Measurements from ENCODE around the gene PDZRN3. TPM values are rescaled to one million over a fixed set of nuclear protein-coding genes. Genes with fewer than 3 reads are reported as not detected.
A peak's percentile ranks its signal among the peaks of the same experiment; 100 is the strongest.

PDZRN3 gene
- total and polyA plus RNA-seq, 7 donors, result 2.5 to 39.3 (median 16.0) TPM

DNA sequence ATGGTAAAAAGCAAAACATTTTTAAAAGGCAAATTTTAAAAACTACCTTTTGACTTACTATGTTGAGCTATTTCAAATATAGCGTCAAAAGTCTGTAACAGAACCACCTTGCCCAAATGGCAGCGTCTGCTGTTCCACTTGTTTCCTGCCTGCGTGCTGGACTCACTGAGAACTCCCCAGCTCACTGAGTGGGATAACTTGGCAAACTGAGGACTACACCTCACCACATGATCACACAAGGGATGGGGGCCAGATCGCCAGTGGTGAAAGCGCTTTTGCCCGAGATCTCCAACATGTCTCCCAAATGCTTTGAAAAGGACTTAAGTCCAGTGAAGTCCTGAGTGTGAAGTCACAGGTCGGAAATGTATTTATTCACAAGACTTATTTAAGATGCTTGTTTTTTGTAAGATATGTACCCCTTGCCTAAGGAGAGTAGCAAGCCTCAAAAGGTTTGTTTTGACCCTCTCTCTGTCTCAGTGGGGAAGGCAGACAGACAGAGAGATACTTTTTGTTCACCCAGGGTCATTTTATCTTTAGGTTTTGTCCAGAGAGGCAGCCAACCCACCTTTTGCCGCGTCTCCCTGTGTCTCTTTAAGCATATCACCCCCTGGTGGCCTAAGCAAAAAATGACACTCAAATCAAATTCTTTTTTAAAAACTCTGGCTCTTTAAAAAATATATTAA lies 192.6 kb downstream of the PDZRN3 start:
- 43 to 56% (median 47%) methylated on average over 9 of the region's 9 CpGs for WGBS, 3 donors
- Histone ChIP-seq H3K36me3 (ENCODE audit: insufficient read depth in 1 of 2, low read depth in 1 of 2) (no peaks in the 10 kb centered on the region), H3K27ac (no peak overlapping the region), H3K27me3 (ENCODE audit: insufficient read depth in 3 of 3, low read length in 2 of 3) (no peaks in the 10 kb centered on the region), H3K9me3 (no peaks in the 10 kb centered on the region), H3K4me3 (no peak overlapping the region), H3K4me1 (peaks cover 36% of the 10 kb centered on the region)
- intact Hi-C loops (cut with DNase I), result loop anchor here in 1 of 2 donors (5.0 kb wide), 1 partner anchor 330 kb away; no protein-coding TSS in a partner anchor
- DNase-seq, result no peak
- TF ChIP-seq, protein P1, sequence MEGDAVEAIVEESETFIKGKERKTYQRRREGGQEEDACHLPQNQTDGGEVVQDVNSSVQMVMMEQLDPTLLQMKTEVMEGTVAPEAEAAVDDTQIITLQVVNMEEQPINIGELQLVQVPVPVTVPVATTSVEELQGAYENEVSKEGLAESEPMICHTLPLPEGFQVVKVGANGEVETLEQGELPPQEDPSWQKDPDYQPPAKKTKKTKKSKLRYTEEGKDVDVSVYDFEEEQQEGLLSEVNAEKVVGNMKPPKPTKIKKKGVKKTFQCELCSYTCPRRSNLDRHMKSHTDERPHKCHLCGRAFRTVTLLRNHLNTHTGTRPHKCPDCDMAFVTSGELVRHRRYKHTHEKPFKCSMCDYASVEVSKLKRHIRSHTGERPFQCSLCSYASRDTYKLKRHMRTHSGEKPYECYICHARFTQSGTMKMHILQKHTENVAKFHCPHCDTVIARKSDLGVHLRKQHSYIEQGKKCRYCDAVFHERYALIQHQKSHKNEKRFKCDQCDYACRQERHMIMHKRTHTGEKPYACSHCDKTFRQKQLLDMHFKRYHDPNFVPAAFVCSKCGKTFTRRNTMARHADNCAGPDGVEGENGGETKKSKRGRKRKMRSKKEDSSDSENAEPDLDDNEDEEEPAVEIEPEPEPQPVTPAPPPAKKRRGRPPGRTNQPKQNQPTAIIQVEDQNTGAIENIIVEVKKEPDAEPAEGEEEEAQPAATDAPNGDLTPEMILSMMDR (IDR thresholded peaks at IDR 0.05), result peak; percentile 69
- ATAC-seq, result peak in 3 of 4 donors; percentile 36 to 73 (median 58)

DNA sequence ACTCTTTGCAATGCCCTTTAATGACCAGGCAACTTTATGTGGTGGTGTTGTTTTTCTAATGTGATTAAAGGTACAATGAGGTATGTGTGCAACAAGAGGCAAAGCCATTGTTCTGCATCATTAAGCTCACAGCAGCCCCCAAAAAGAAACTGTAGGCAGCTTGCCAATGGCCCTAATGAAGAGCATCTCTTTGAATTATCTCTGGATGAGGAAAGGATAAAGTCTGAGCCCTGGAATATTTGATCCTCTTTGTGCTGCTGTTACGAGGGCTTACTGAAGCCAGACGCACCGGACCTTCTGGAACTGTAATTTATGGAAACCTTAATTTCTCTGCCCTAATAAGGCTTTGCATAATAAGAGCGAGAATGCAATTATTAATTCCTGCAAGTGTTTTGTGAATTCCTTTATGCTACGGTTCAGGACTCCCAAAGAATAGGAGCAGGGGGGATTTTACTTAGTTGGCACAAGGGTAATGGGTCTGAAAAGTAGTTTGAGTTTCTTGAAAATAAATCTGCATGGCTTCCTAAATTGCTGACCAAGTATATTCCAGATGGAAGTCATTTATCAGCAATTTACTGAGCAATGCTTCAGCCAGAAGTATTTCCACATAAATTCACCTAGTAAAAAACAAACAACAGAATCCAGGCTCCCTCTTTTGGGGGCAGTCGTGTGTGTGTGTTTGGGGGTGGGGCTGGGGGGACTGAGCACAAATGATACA lies 193.4 kb downstream of the PDZRN3 start:
- intact Hi-C loops (cut with DNase I), result loop anchor here (2.0 to 5.0 kb wide), 2 partner anchors 329 to 331 kb away; no protein-coding TSS in a partner anchor
- Histone ChIP-seq H3K4me1 (peaks cover 44% of the 10 kb centered on the region), H3K36me3 (ENCODE audit: insufficient read depth in 1 of 2, low read depth in 1 of 2) (no peaks in the 10 kb centered on the region), H3K27me3 (ENCODE audit: insufficient read depth in 3 of 3, low read length in 2 of 3) (no peaks in the 10 kb centered on the region), H3K27ac (no peak overlapping the region), H3K4me3 (no peak overlapping the region), H3K9me3 (no peaks in the 10 kb centered on the region)
- 62 to 72% (median 69%) methylated on average over 6 of the region's 6 CpGs for WGBS, 3 donors
- ATAC-seq (no peak), DNase-seq (no peak)
- TF ChIP-seq, protein P1 (IDR thresholded peaks at IDR 0.05), result no peak

DNA sequence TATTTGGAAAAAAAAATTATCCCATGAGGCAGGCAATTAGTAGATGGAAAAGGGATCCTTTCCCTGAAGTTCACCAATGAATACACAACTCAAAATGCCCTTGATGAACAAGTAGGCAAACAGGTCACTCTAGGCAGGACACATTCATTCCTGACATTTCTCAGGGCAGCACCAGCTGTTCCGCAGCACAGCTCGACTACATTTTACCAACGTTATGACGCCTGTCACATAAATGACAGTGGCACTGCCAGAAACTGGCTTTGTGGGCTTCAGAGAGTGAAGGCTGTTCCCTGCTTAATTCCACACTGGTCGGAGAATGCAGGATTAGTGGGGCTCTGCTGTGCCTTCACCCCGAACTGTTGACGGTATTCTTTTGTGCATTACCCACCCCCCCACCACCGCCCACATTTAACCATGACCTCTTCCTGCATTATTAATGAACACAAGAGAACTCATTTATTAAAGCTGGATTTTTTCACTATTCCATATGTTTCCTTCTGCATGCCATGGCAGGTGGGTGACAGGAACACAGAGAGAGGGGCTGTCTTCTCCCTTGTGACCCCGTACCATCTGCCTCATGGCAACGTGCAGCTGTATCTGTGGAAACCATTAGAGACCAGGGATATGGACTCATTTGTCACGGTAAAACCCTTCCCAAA lies 197.6 kb downstream of the PDZRN3 start:
- Histone ChIP-seq H3K36me3 (ENCODE audit: insufficient read depth in 1 of 2, low read depth in 1 of 2) (no peaks in the 10 kb centered on the region), H3K4me3 (no peak overlapping the region), H3K4me1 (peaks cover 25% of the 10 kb centered on the region), H3K27me3 (ENCODE audit: insufficient read depth in 3 of 3, low read length in 2 of 3) (no peaks in the 10 kb centered on the region), H3K27ac (no peak overlapping the region), H3K9me3 (no peaks in the 10 kb centered on the region)
- ATAC-seq (peak; percentile 80 to 85 (median 81)), DNase-seq (no peak)
- intact Hi-C loops (cut with DNase I), result no loop called here
- TF ChIP-seq, protein P1 (IDR thresholded peaks at IDR 0.05), result no peak
- 31 to 40% (median 36%) methylated on average over 11 of the region's 11 CpGs for WGBS, 3 donors

DNA sequence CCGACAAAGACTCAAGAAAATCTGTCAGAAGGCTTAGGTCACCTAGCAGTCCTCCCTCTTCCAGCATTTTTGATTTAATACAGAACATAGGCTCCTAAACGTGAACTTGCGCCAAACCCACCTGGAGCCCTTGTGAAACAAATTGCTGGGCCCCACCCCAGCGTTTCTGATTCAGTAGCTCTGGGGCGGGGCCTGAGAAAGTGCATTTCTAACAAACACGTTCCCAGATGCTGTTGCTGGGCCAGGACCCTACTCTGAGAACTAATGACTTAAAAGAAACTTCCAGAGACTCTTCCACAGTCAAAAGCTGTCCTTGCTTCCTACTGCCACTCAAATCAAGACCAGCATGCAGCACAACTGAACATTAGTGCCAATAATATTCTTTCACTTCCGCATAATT lies 198.1 kb downstream of the PDZRN3 start:
- peak in 2 of 4 donors; percentile 5 to 23 for ATAC-seq
- Histone ChIP-seq H3K36me3 (ENCODE audit: insufficient read depth in 1 of 2, low read depth in 1 of 2) (no peaks in the 10 kb centered on the region), H3K4me1 (peaks cover 25% of the 10 kb centered on the region), H3K27ac (no peak overlapping the region), H3K9me3 (no peaks in the 10 kb centered on the region), H3K27me3 (ENCODE audit: insufficient read depth in 3 of 3, low read length in 2 of 3) (no peaks in the 10 kb centered on the region), H3K4me3 (no peak overlapping the region)
- TF ChIP-seq, protein P1 (IDR thresholded peaks at IDR 0.05), result no peak
- 53 to 63% (median 59%) methylated on average over 7 of the region's 7 CpGs for WGBS, 3 donors
- intact Hi-C loops (cut with DNase I), result no loop called here
- no peak for DNase-seq

Measured in psoas muscle (tissue), 8 donors.